H9 (cell line): Measurements from ENCODE around the gene TAF4. TPM values are rescaled to one million over a fixed set of nuclear protein-coding genes. Genes with fewer than 3 reads are reported as not detected.
A peak's percentile ranks its signal among the peaks of the same experiment; 100 is the strongest.

Source experiments
- DNase-seq: peaks from one replicate; pipeline ENCODE4 v3.0.0-alpha.2; 2017
- H2AFZ ChIP-seq: one replicate; pipeline ENCODE4 v1.6.1; 2013; ENCODE audit warnings: mild to moderate bottlenecking, low read length, control low read depth, moderate library complexity
- H2AK5ac ChIP-seq: 2 replicates; pipeline ENCODE4 v1.6.1; 2013; ENCODE audit warnings: low read length, control low read depth, mixed read lengths; ENCODE audit not compliant: insufficient read length
- H2BK120ac ChIP-seq: one replicate; pipeline ENCODE4 v1.6.1; 2013; ENCODE audit warnings: low read depth, mild to moderate bottlenecking, low read length, control low read depth, inconsistent platforms; ENCODE audit not compliant: poor library complexity, severe bottlenecking
- H2BK12ac ChIP-seq: 2 replicates; pipeline ENCODE4 v1.6.1; 2013; ENCODE audit warnings: low read length, control low read depth, mixed read lengths, low read depth; ENCODE audit not compliant: insufficient read length
- H2BK15ac ChIP-seq: 2 replicates; pipeline ENCODE4 v1.6.1; 2013; ENCODE audit warnings: low read depth, low read length, control low read depth
- H2BK20ac ChIP-seq: one replicate; pipeline ENCODE4 v1.6.1; 2013; ENCODE audit warnings: low read depth, mild to moderate bottlenecking, low read length, control low read depth, inconsistent platforms; ENCODE audit not compliant: poor library complexity, severe bottlenecking
- H2BK5ac ChIP-seq: 2 replicates; pipeline ENCODE4 v1.6.1; 2013; ENCODE audit warnings: low read length, control low read depth, mixed read lengths; ENCODE audit not compliant: insufficient read length
- H3K14ac ChIP-seq: 2 replicates; pipeline ENCODE4 v1.6.1; 2013; ENCODE audit warnings: low read length, control low read depth; ENCODE audit not compliant: insufficient read depth
- H3K18ac ChIP-seq: 2 replicates; pipeline ENCODE4 v1.6.1; 2013; ENCODE audit warnings: low read depth, mild to moderate bottlenecking, mixed read lengths, low read length, control low read depth; ENCODE audit not compliant: insufficient read length
- H3K23ac ChIP-seq: 2 replicates; pipeline ENCODE4 v1.6.1; 2013; ENCODE audit warnings: low read length, control low read depth, mixed read lengths, low read depth; ENCODE audit not compliant: insufficient read length
- H3K23me2 ChIP-seq: 2 replicates; pipeline ENCODE4 v1.6.1; 2013; ENCODE audit warnings: low read depth, mild to moderate bottlenecking, mixed read lengths, low read length, control low read depth; ENCODE audit not compliant: insufficient read length, poor library complexity, severe bottlenecking
- H3K27ac ChIP-seq: 2 replicates; pipeline ENCODE4 v1.5.1; 2013; ENCODE audit warnings: low read length, control low read depth, mixed read lengths, low read depth; ENCODE audit not compliant: insufficient read length
- H3K27me3 ChIP-seq: 2 replicates; pipeline ENCODE4 v1.6.1; 2013; ENCODE audit warnings: low read length, control low read depth, inconsistent platforms; ENCODE audit not compliant: insufficient read depth
- H3K4ac ChIP-seq: 2 replicates; pipeline ENCODE4 v1.6.1; 2013; ENCODE audit warnings: low read depth, mild to moderate bottlenecking, control low read depth, inconsistent platforms, low read length, moderate library complexity
- H3K4me1 ChIP-seq: 2 replicates; pipeline ENCODE4 v1.6.1; 2013; ENCODE audit warnings: low read length, control low read depth, inconsistent platforms; ENCODE audit not compliant: insufficient read depth
- H3K4me2 ChIP-seq: 2 replicates; pipeline ENCODE4 v1.6.1; 2013; ENCODE audit warnings: low read length, control low read depth, mixed read lengths; ENCODE audit not compliant: insufficient read length, insufficient read depth
- H3K56ac ChIP-seq: 2 replicates; pipeline ENCODE4 v1.6.1; 2013; ENCODE audit warnings: low read depth, mild to moderate bottlenecking, mixed read lengths, low read length, control low read depth; ENCODE audit not compliant: insufficient read length
- H3K79me1 ChIP-seq: 2 replicates; pipeline ENCODE4 v1.6.1; 2013; ENCODE audit warnings: low read depth, mild to moderate bottlenecking, moderate library complexity, low read length, control low read depth, inconsistent platforms; ENCODE audit not compliant: insufficient read depth, poor library complexity, severe bottlenecking
- H3K79me2 ChIP-seq: 2 replicates; pipeline ENCODE4 v1.6.1; 2013; ENCODE audit warnings: low read length, control low read depth, inconsistent platforms; ENCODE audit not compliant: insufficient read depth
- H3K9ac ChIP-seq: 2 replicates; pipeline ENCODE4 v1.6.1; 2013; ENCODE audit warnings: low read length, control low read depth, mixed read lengths; ENCODE audit not compliant: insufficient read length; ENCODE audit errors: extremely low read depth
- H3K9me3 ChIP-seq: one replicate; pipeline ENCODE4 v1.6.1; 2013; ENCODE audit warnings: low read depth, low read length, inconsistent platforms; ENCODE audit not compliant: control insufficient read depth
- H3T11ph ChIP-seq: one replicate; pipeline ENCODE4 v1.6.1; 2013; ENCODE audit warnings: mild to moderate bottlenecking, low read length, control low read depth, inconsistent platforms
- H4K20me1 ChIP-seq: one replicate; pipeline ENCODE4 v1.6.1; 2013; ENCODE audit not compliant: control insufficient read depth, insufficient read length, insufficient read depth
- H4K5ac ChIP-seq: 2 replicates; pipeline ENCODE4 v1.6.1; 2013; ENCODE audit warnings: low read depth, mild to moderate bottlenecking, mixed read lengths, low read length, control low read depth; ENCODE audit not compliant: insufficient read length
- H4K8ac ChIP-seq: replicated peaks from 2 replicates; pipeline ENCODE4 v1.6.1; 2013; ENCODE audit warnings: low read length, control low read depth, mixed read lengths, low read depth; ENCODE audit not compliant: insufficient read length
- H4K91ac ChIP-seq: 2 replicates; pipeline ENCODE4 v1.6.1; 2013; ENCODE audit warnings: low read depth, mild to moderate bottlenecking, moderate library complexity, mixed read lengths, low read length, control low read depth; ENCODE audit not compliant: insufficient read length
- H3K27ac Mint-ChIP-seq, 3 experiments: 2 replicates in 2 of 3; 3 replicates in 1 of 3; pipeline ENCODE4 v1.8.0; 2020 to 2021; ENCODE audit warnings: mixed read lengths in 3 of 3, mild to moderate bottlenecking in 1 of 3, moderate library complexity in 1 of 3
- H3K27me3 Mint-ChIP-seq: 2 replicates; pipeline ENCODE4 v1.8.0; 2021; ENCODE audit warnings: low read depth, mild to moderate bottlenecking, moderate library complexity, mixed read lengths
- H3K36me3 Mint-ChIP-seq, 3 experiments: 2 replicates in 2 of 3; 3 replicates in 1 of 3; pipeline ENCODE4 v1.8.0; 2020 to 2021; ENCODE audit warnings: low read depth in 3 of 3, mixed read lengths in 3 of 3; ENCODE audit not compliant: insufficient read depth in 1 of 3
- H3K4me1 Mint-ChIP-seq, 2 experiments: 2 replicates each; pipeline ENCODE4 v1.8.0; 2020; ENCODE audit warnings: mixed read lengths in 2 of 2
- H3K4me3 Mint-ChIP-seq, 2 experiments: 2 replicates in 1 of 2; 3 replicates in 1 of 2; pipeline ENCODE4 v1.8.0; 2020 to 2021; ENCODE audit warnings: mild to moderate bottlenecking in 2 of 2, mixed read lengths in 2 of 2, moderate library complexity in 1 of 2
- H3K9me3 Mint-ChIP-seq, 2 experiments: 2 replicates in 1 of 2; 3 replicates in 1 of 2; pipeline ENCODE4 v1.8.0; 2020; ENCODE audit warnings: mild to moderate bottlenecking in 2 of 2, mixed read lengths in 2 of 2, moderate library complexity in 1 of 2
- WGBS: extraction: QIAGEN DNeasy Blood & Tissue Kit; methylation state at CpG from one replicate; pipeline ENCODE4 v1.1.7; 2013; ENCODE audit warnings: missing lambda C conversion rate, low lambda C conversion rate, mixed read lengths; ENCODE audit not compliant: insufficient read length; ENCODE audit errors: extremely low coverage; 5-methylcytosine and 5-hydroxymethylcytosine counted together
- total RNA-seq: library from RNA; stranded (reverse); gene quantifications from 2 replicates; pipeline ENCODE4 v1.2.1, GENCODE V29; 2021
- TF ChIP-seq, protein P1 (sequence below): fragments of 200-600 bp; sonication (generic); conservative IDR thresholded peaks from 3 replicates; pipeline ENCODE4 v1.8.0; 2021; ENCODE audit warnings: antibody characterized with exemption, mild to moderate bottlenecking

TAF4 gene
- total RNA-seq, 1 experiment from 2014 or later = 30.8 TPM

DNA sequence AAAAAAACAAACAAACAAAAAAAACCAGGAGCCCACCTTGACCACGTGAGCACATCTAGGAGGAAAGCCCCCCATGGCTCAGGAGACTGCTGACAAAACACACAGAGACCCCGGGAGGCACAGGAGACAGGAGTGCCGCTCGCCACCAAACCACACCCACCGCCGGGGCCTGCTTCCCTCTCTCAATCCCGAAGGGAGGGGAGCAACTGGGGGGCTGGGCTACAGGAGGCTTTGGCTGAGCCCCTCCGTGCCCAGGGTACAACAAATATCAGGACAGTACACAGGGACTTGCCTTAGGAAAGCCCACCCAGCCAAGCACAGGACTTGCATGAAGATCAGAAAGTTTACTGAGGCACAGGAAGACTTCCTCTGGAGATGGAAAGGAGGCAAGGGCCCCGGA, 102.5 kb downstream of the TAF4 start:
- H3K4me2 ChIP-seq = no peak overlapping the region
- H3K79me1 ChIP-seq = no peaks in the 10 kb centered on the region
- H3K23me2 ChIP-seq = no peaks in the 10 kb centered on the region
- no peak overlapping the region for H2AFZ ChIP-seq
- Mint-ChIP-seq H3K4me1 (peaks cover 5 to 38% of the 10 kb centered on the region in 2 experiments; a peak in 3 of 4 replicates), H3K27me3 (no peaks in the 10 kb centered on the region; the same call in 1 of the 2 replicates), H3K9me3 (no peaks in the 10 kb centered on the region; a peak in 1 of 5 replicates), H3K27ac (peak overlapping the region in 2 of 3 experiments; percentile 19 to 52; a peak in 1 of 7 replicates), H3K36me3 (peaks cover 0 to 3% (median 0%) of the 10 kb centered on the region in 3 experiments; a peak in 3 of 7 replicates), H3K4me3 (no peak overlapping the region; a peak in 1 of 5 replicates)
- DNase-seq = no peak
- no peak overlapping the region for H2BK5ac ChIP-seq
- H3K79me2 ChIP-seq = no peaks in the 10 kb centered on the region
- no peaks in the 10 kb centered on the region for H3K27me3 ChIP-seq
- H4K5ac ChIP-seq = no peak overlapping the region
- no peak overlapping the region for H3K27ac ChIP-seq
- no peak overlapping the region for H3K9ac ChIP-seq
- H3K9me3 ChIP-seq = no peaks in the 10 kb centered on the region
- no peak overlapping the region for H2BK15ac ChIP-seq
- H3K23ac ChIP-seq = no peak overlapping the region
- H3K18ac ChIP-seq = no peak overlapping the region
- TF ChIP-seq, protein P1, sequence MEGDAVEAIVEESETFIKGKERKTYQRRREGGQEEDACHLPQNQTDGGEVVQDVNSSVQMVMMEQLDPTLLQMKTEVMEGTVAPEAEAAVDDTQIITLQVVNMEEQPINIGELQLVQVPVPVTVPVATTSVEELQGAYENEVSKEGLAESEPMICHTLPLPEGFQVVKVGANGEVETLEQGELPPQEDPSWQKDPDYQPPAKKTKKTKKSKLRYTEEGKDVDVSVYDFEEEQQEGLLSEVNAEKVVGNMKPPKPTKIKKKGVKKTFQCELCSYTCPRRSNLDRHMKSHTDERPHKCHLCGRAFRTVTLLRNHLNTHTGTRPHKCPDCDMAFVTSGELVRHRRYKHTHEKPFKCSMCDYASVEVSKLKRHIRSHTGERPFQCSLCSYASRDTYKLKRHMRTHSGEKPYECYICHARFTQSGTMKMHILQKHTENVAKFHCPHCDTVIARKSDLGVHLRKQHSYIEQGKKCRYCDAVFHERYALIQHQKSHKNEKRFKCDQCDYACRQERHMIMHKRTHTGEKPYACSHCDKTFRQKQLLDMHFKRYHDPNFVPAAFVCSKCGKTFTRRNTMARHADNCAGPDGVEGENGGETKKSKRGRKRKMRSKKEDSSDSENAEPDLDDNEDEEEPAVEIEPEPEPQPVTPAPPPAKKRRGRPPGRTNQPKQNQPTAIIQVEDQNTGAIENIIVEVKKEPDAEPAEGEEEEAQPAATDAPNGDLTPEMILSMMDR = no peak
- H4K20me1 ChIP-seq = no peaks in the 10 kb centered on the region
- no peak overlapping the region for H2AK5ac ChIP-seq
- H2BK12ac ChIP-seq = no peak overlapping the region
- no peak overlapping the region for H4K91ac ChIP-seq
- no peak overlapping the region for H2BK120ac ChIP-seq
- no peak overlapping the region for H3T11ph ChIP-seq
- H3K4ac ChIP-seq = no peak overlapping the region
- H3K4me1 ChIP-seq = no peaks in the 10 kb centered on the region
- no peak overlapping the region for H4K8ac ChIP-seq
- no peak overlapping the region for H3K56ac ChIP-seq
- no peak overlapping the region for H3K14ac ChIP-seq
- WGBS = no CpG with 5 or more reads among the region's 9 CpGs
- H2BK20ac ChIP-seq = no peak overlapping the region
